ENCODE measurements around the gene USHBP1. TPM values are rescaled to one million over a fixed set of nuclear protein-coding genes. Genes with fewer than 3 reads are reported as not detected.

The USHBP1 gene
- total RNA-seq, 1 experiment from 2014 or later = 6.4 TPM

GRCh38 chr19:17256130-17256529, 8.4 kb downstream of the USHBP1 start:
- Histone ChIP-seq H4K5ac (ENCODE audit: insufficient read length, low read depth, low read length) (no peak overlapping the region), H3K9ac (ENCODE audit: extremely low read depth, insufficient read length, low read length) (no peak overlapping the region), H3K4me2 (ENCODE audit: insufficient read depth, insufficient read length, low read length) (no peak overlapping the region), H2AK5ac (ENCODE audit: insufficient read length, low read length) (no peak overlapping the region), H2BK120ac (ENCODE audit: low read depth, low read length, poor library complexity, severe bottlenecking) (no peak overlapping the region), H2AFZ (ENCODE audit: low read length) (no peak overlapping the region), H3K18ac (ENCODE audit: insufficient read length, low read depth, low read length) (no peak overlapping the region), H3K4me1 (ENCODE audit: insufficient read depth, low read length) (no peaks in the 10 kb centered on the region), H3K23me2 (ENCODE audit: insufficient read length, low read depth, low read length, poor library complexity, severe bottlenecking) (no peaks in the 10 kb centered on the region), H3K23ac (ENCODE audit: insufficient read length, low read depth, low read length) (no peak overlapping the region), H3K4ac (ENCODE audit: low read depth, low read length) (no peak overlapping the region), H4K20me1 (ENCODE audit: control insufficient read depth, insufficient read depth, insufficient read length) (no peaks in the 10 kb centered on the region), H3K27me3 (ENCODE audit: insufficient read depth, low read length) (no peaks in the 10 kb centered on the region), H3K79me1 (ENCODE audit: insufficient read depth, low read depth, low read length, poor library complexity, severe bottlenecking) (no peaks in the 10 kb centered on the region), H3T11ph (ENCODE audit: low read length) (no peak overlapping the region), H3K79me2 (ENCODE audit: insufficient read depth, low read length) (no peaks in the 10 kb centered on the region), H2BK12ac (ENCODE audit: insufficient read length, low read depth, low read length) (no peak overlapping the region), H3K56ac (ENCODE audit: insufficient read length, low read depth, low read length) (no peak overlapping the region), H4K8ac (replicated peaks; ENCODE audit: insufficient read length, low read depth, low read length) (no peak overlapping the region), H2BK5ac (ENCODE audit: insufficient read length, low read length) (no peak overlapping the region), H3K14ac (ENCODE audit: insufficient read depth, low read length) (no peak overlapping the region), H3K9me3 (ENCODE audit: control insufficient read depth, low read depth, low read length) (peaks cover 13% of the 10 kb centered on the region), H3K27ac (ENCODE audit: insufficient read length, low read depth, low read length) (no peak overlapping the region), H4K91ac (ENCODE audit: insufficient read length, low read depth, low read length) (no peak overlapping the region), H2BK15ac (ENCODE audit: low read depth, low read length) (no peak overlapping the region), H2BK20ac (ENCODE audit: low read depth, low read length, poor library complexity, severe bottlenecking) (no peak overlapping the region)
- no peaks in the 10 kb centered on the region for H3K27me3 Mint-ChIP-seq (ENCODE audit: low read depth)
- no peak overlapping the region for H3K27ac Mint-ChIP-seq
- H3K9me3 Mint-ChIP-seq = no peaks in the 10 kb centered on the region
- WGBS (ENCODE audit: extremely low coverage, insufficient read length, low lambda C conversion rate) = no CpG with 5 or more reads among the region's 3 CpGs
- H3K36me3 Mint-ChIP-seq (ENCODE audit: insufficient read depth in 1 of 3, low read depth in 3 of 3) = peaks cover 0 to 24% (median 2%) of the 10 kb centered on the region in 3 experiments; a peak in 4 of 7 replicates
- peaks cover 3 to 6% of the 10 kb centered on the region in 2 experiments for H3K4me1 Mint-ChIP-seq
- no peak for DNase-seq
- no peak overlapping the region for H3K4me3 Mint-ChIP-seq
- TF ChIP-seq CTCF (conservative IDR thresholded peaks at IDR 0.05) = no peak

All from H9 (cell line).